Sigmoid colon (tissue), 4 donors: ENCODE measurements around the gene LRCH1.

Experiments used
- EP300 ChIP-seq, 4 donors: sonication (generic); formaldehyde crosslinking; IDR thresholded peaks; one replicate each; pipeline ENCODE4 v1.6.1; 2017; ENCODE audit warnings: antibody characterized with exemption in 4 of 4
- TF ChIP-seq, protein P1 (sequence below), 4 experiments: fragments of 450-650 bp in 3 of 4; fragments of 200-600 bp in 1 of 4; IDR thresholded peaks; one replicate each; pipeline ENCODE4 v1.5.1; 2016 to 2019; ENCODE audit warnings: antibody characterized with exemption in 4 of 4, mild to moderate bottlenecking in 3 of 4, moderate library complexity in 2 of 4

DNA sequence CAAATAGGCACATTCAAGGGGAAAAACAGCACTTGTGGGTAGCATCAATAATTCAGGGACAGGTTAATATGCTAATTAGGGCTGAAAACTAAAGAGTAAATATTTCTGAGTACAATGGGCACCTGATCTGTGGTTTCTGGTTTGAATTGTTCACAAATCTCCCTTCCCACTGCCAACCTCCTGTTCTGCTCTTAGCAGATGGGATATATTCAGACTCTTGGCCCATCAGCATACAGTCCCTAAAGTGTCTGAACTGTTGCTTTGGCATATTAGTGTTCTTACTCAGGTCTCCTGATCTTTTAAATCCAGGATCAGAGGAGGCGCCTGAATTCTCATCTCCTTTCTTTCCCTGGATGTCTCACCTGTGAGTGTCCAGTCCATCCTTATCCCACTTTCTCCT is 8.2 kb upstream of the LRCH1 start:
- TF ChIP-seq, protein P1, sequence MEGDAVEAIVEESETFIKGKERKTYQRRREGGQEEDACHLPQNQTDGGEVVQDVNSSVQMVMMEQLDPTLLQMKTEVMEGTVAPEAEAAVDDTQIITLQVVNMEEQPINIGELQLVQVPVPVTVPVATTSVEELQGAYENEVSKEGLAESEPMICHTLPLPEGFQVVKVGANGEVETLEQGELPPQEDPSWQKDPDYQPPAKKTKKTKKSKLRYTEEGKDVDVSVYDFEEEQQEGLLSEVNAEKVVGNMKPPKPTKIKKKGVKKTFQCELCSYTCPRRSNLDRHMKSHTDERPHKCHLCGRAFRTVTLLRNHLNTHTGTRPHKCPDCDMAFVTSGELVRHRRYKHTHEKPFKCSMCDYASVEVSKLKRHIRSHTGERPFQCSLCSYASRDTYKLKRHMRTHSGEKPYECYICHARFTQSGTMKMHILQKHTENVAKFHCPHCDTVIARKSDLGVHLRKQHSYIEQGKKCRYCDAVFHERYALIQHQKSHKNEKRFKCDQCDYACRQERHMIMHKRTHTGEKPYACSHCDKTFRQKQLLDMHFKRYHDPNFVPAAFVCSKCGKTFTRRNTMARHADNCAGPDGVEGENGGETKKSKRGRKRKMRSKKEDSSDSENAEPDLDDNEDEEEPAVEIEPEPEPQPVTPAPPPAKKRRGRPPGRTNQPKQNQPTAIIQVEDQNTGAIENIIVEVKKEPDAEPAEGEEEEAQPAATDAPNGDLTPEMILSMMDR (IDR thresholded peaks at IDR 0.05) = no peak
- TF ChIP-seq EP300 (IDR thresholded peaks at IDR 0.05) = no peak
